MV-4-11 (cell line): ENCODE measurements around the gene EDEM3.

Source experiments
- DNase-seq: peaks from one replicate; lab custom pipeline; 2025; lab: John Stamatoyannopoulos, UW

Gene EDEM3

GRCh38 chr1:184673305-184673704 is 81.4 kb downstream of the EDEM3 start:
- DNase-seq: no peak

GRCh38 chr1:184672013-184672726 is 82.5 kb downstream of the EDEM3 start:
- DNase-seq: no peak

GRCh38 chr1:184669391-184669790 is 85.3 kb downstream of the EDEM3 start:
- no peak for DNase-seq

DNA sequence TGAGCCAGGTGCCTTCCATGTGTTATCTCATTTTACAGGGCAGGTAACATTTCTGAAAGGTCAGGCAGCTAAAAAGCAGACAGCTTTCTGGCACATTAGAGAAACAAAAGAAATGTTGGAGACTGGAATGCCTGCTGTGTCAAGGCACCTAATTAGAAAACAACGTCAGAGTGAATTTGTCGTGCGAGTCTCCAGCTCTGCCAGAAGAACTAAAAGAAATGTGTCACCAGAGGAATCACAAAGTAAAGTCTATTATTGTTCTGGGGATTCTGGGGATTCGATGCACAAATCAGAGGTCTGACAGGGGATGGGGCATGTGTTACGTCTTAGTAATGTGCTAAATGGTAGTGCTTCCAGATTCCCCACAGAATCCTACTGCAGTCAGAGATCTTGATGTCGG is 89.3 kb downstream of the EDEM3 start:
- DNase-seq: no peak

DNA sequence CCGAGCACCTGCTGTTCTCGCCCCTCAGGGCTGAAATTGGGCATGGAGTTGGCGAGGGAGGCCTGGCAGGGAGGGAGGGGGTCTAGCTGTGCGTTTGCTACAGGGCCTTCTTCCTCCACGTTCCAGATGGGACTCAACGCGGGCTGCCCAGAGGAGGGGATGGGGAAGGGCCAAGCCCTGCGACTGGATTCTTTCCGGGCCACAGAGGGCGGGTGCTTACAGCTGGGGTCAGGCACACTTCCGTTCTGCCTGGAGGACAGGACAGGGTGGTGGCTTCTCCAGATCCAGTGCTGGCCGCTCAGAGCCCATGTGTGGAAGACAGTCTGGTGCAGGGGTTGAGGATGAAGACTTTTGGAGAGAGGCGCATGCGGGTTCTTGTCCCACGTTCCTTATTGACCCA is 90.0 kb downstream of the EDEM3 start:
- DNase-seq: no peak

GRCh38 chr1:184664042-184664660 is 90.5 kb downstream of the EDEM3 start:
- DNase-seq: peak; percentile 4

GRCh38 chr1:184661801-184662200 is 92.9 kb downstream of the EDEM3 start:
- no peak for DNase-seq

- DNase-seq: no peak
These were observed 94.0 kb downstream of the EDEM3 start for GRCh38 chr1:184660462-184661191.

- no peak for DNase-seq
These were observed 96.6 kb downstream of the EDEM3 start for GRCh38 chr1:184658055-184658454.

DNA sequence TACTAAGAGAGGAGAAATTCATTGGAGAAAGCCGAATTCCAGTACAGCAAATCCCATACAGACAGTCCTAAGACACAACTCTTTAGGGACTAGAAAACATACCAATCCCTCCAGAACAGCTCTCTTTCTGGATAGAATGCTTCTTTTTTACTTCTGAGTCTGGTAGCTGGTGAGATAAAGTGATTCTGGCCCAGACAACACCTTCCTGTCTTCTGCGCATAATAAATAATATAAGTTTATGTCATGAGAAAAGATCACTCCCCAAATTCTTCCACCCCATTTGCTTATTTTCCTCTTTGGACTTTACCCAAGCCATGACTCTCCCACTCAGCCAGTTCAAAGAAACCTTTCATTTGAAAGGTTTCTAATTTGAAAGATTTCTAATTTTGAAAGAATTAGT is 98.4 kb downstream of the EDEM3 start:
- DNase-seq: no peak

GRCh38 chr1:184655185-184655584 is 99.5 kb downstream of the EDEM3 start:
- no peak for DNase-seq

DNA sequence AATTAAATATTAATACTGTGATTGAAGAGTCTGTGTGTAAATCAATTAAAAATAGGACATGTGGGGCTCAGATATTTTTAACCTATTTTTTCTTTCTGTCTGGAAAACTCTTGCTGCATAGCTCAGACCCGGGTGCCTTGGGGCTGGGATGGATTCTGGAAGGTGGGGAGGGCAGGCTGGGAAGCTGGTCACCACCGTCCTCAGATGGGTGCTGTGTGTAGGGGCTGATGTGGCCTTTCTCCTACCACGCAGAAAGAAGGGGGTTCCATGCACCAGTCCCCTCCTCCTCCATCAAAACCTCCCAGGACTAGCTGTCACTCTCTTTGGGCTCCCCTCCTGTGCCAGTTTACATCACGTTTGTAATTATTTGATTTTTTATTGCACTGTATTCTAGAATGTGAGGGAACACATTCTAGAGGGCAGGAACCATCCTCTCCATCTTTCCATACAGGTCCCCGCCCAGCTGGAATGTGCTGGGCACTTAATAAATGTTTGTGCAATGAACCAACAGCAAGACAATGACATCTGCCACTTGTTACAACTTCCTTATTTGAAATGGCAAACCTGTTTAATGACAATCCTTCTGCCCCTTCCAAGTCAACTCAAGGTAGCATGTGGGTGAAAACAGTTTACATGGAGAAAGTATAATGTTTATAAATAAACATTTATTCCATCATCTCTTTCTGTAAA is 104.3 kb downstream of the EDEM3 start:
- no peak for DNase-seq

DNA sequence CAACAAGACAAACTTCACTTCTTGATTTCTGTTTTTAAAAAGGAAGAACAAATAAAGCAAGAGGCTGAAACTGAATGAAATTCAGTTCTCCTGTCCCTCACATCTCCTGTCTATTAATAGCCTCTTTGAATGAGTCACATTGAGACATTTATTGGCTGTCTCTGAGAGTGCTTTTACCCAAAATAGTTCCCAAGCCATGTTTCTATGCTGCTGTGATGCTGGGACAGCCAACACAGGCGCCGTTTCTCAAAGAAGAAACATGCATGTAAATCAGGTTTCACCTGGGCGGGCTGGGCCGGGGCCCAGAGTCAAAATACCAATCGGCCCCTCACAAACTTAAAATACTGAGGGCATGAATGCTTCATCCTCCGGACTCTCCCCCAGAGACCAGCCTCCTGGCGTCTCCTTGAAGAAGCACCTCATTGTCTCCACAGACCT is 105.2 kb downstream of the EDEM3 start:
- DNase-seq: peak; percentile 86

DNA sequence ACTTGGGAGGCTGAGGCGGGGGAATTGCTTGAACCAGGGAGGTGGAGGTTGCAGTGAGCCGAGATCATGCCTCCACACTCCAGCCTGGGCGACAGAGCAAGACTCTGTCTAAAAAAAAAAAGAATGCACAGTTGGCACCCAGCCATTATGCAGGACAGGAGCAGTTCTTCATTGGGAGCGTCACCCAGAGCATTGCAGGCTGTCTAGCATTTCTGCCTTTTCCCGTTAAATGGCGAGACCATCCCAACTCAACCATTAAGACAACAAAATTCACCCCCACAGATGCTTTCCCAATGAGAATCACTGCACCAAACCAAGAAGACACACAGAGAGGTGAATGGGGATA is 105.8 kb downstream of the EDEM3 start:
- no peak for DNase-seq

DNA sequence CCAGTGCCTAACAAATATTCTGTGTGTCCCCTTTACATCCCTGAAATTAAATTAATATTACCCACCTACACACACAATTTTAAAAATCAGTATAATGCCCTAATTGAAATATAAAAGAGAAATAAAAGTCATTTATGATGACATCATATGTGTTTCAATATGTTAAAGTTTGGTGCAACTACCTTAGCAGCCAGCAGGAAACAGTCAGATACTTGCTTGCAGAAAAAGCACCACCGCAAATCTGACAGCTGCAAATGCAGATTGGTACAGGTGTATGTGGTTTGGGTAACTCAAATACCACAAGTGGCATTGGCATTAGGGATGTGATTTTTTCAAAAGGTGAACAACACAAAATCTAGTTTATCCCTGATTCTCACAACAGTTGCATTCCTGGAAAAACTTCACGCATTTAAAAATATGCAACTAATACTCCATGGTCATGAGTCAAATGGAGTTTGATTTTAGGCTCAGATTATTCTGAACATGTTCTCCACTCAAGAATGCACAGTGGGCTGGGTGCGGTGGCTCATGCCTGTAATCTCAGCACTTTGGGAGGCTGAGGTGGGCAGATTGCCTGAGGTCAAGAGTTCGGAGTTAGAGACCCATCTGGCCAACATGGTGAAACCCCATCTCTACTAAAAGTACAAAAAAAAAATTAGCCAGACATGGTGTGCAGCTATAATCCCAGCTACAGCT is 106.3 kb downstream of the EDEM3 start:
- no peak for DNase-seq

- no peak for DNase-seq
These were observed 107.2 kb downstream of the EDEM3 start for GRCh38 chr1:184647471-184647870.

GRCh38 chr1:184646824-184647223 is 107.8 kb downstream of the EDEM3 start:
- no peak for DNase-seq

- DNase-seq: no peak
These were observed 108.4 kb downstream of the EDEM3 start for GRCh38 chr1:184646178-184646701.

DNA sequence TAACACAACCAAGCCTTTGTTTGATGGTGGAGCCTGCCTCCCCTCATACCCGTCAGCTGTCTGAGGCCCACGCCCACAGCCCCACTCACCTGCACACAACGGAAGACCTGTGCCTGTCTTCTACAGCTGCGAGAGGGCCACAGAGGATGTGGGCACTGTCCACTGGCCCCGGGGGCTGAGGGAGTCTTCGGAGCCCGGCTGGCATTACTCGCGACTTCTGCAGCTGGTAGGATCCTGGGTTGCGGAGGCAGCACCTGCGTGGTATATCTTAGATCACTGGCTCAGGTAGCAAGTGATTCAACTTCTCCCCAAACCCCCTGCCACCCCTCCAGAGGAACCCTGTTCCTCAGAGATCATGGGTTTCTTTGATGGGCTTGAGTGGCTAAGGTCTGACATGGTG is 109.9 kb downstream of the EDEM3 start:
- no peak for DNase-seq

DNA sequence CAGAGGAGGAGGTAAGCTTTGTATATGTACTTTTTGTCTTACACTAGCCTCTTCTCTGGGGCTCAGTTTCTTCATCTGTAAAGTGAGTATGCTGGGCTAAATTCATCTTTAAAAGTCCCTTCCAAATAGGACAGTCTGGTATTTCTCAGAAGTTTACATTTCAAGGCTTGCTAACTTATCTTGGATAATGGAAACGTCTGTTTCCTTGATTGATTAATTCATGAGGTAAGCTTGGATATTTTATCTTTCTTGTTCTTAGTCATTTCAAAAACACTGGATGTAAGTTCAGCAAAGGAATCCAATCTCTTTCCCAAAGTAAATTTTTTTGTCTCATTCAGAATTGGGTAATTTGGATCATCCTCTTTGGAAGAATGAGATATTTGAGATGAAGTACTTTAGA is 111.0 kb downstream of the EDEM3 start:
- DNase-seq: no peak

DNA sequence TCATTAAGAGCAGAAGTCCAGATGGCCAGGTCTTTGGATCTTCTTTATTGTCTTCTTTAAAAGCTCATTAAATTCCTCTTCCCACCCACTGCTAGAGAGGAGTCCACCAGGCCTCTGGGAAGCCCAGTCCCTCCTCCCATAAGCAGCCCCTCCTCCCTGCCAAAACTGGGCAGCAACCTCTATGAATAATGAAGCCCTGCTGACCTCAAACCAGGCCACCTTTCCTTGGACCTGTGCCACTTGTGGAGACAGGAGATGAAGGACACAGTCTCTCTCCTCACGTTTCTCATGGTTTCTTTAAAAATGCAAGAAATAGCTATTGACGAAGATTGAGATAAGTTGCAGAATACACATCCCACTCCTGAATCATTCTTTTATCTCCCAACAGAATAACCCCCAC is 112.8 kb downstream of the EDEM3 start:
- no peak for DNase-seq

GRCh38 chr1:184640505-184640904 is 114.2 kb downstream of the EDEM3 start:
- DNase-seq: no peak
